ENCODE results near the gene LYRM4. TPM values are rescaled to one million over a fixed set of nuclear protein-coding genes. Genes with fewer than 3 reads are reported as not detected.

The LYRM4 gene
- total RNA-seq, 3 donors from 2014 or later, result 49.2 to 50.6 (median 50.0) TPM

GRCh38 chr6:5199702-5200101 is 61.0 kb downstream of the LYRM4 start:
- ATAC-seq, result peak; percentile 29 to 39
- Mint-ChIP-seq H3K4me1 (ENCODE audit: low read depth) (peaks cover 3% of the 10 kb centered on the region), H3K36me3 (ENCODE audit: insufficient read depth) (peaks cover 14% of the 10 kb centered on the region), H3K9me3 (no peaks in the 10 kb centered on the region), H3K27me3 (ENCODE audit: low read depth) (no peaks in the 10 kb centered on the region), H3K4me3 (no peak overlapping the region)
- DNase-seq, result no peak

GRCh38 chr6:5199283-5199682 is 61.5 kb downstream of the LYRM4 start:
- ATAC-seq, result peak; percentile 82 to 90

GRCh38 chr6:5197084-5197483 is 63.7 kb downstream of the LYRM4 start:
- H3K4me3 Mint-ChIP-seq, result no peak overlapping the region
- ATAC-seq, result no peak
- no peaks in the 10 kb centered on the region for H3K27me3 Mint-ChIP-seq (ENCODE audit: low read depth)
- no peaks in the 10 kb centered on the region for H3K9me3 Mint-ChIP-seq
- H3K4me1 Mint-ChIP-seq (ENCODE audit: low read depth), result peaks cover 3% of the 10 kb centered on the region
- no peak for DNase-seq
- peaks cover 14% of the 10 kb centered on the region for H3K36me3 Mint-ChIP-seq (ENCODE audit: insufficient read depth)

More at GRCh38 chr6:5199283-5199682, 61.5 kb downstream of the LYRM4 start:
- Mint-ChIP-seq H3K4me1 (ENCODE audit: low read depth) (peaks cover 3% of the 10 kb centered on the region), H3K4me3 (no peak overlapping the region), H3K36me3 (ENCODE audit: insufficient read depth) (peaks cover 14% of the 10 kb centered on the region), H3K9me3 (no peaks in the 10 kb centered on the region), H3K27me3 (ENCODE audit: low read depth) (no peaks in the 10 kb centered on the region)
- no peak for DNase-seq

- no peak for DNase-seq
- no peaks in the 10 kb centered on the region for H3K4me1 Mint-ChIP-seq (ENCODE audit: low read depth)
- no peaks in the 10 kb centered on the region for H3K27me3 Mint-ChIP-seq (ENCODE audit: low read depth)
- ATAC-seq, result no peak
- no peaks in the 10 kb centered on the region for H3K9me3 Mint-ChIP-seq
- H3K4me3 Mint-ChIP-seq, result no peak overlapping the region
- H3K36me3 Mint-ChIP-seq (ENCODE audit: insufficient read depth), result peaks cover 9% of the 10 kb centered on the region
Measured at GRCh38 chr6:5192135-5192794, 68.5 kb downstream of the LYRM4 start.

GRCh38 chr6:5191722-5192121 is 69.0 kb downstream of the LYRM4 start:
- Mint-ChIP-seq H3K4me3 (no peak overlapping the region), H3K9me3 (no peaks in the 10 kb centered on the region), H3K4me1 (ENCODE audit: low read depth) (no peaks in the 10 kb centered on the region), H3K36me3 (ENCODE audit: insufficient read depth) (peaks cover 8% of the 10 kb centered on the region), H3K27me3 (ENCODE audit: low read depth) (no peaks in the 10 kb centered on the region)
- DNase-seq, result no peak
- ATAC-seq, result no peak

GRCh38 chr6:5191222-5191621 is 69.5 kb downstream of the LYRM4 start:
- H3K36me3 Mint-ChIP-seq (ENCODE audit: insufficient read depth), result peaks cover 4% of the 10 kb centered on the region

GRCh38 chr6:5190507-5190906 is 70.2 kb downstream of the LYRM4 start:
- no peak for ATAC-seq
- H3K4me3 Mint-ChIP-seq, result no peak overlapping the region
- no peaks in the 10 kb centered on the region for H3K27me3 Mint-ChIP-seq (ENCODE audit: low read depth)
- H3K36me3 Mint-ChIP-seq (ENCODE audit: insufficient read depth), result peaks cover 4% of the 10 kb centered on the region
- H3K4me1 Mint-ChIP-seq (ENCODE audit: low read depth), result no peaks in the 10 kb centered on the region
- no peak for DNase-seq
- H3K9me3 Mint-ChIP-seq, result no peaks in the 10 kb centered on the region

More at GRCh38 chr6:5191222-5191621, 69.5 kb downstream of the LYRM4 start:
- no peak for DNase-seq
- Mint-ChIP-seq H3K4me3 (no peak overlapping the region), H3K9me3 (no peaks in the 10 kb centered on the region), H3K4me1 (ENCODE audit: low read depth) (no peaks in the 10 kb centered on the region), H3K27me3 (ENCODE audit: low read depth) (no peaks in the 10 kb centered on the region)
- ATAC-seq, result no peak

- no peaks in the 10 kb centered on the region for H3K4me1 Mint-ChIP-seq (ENCODE audit: low read depth)
- no peak for ATAC-seq
- H3K4me3 Mint-ChIP-seq, result no peak overlapping the region
- DNase-seq, result no peak
- peaks cover 6% of the 10 kb centered on the region for H3K36me3 Mint-ChIP-seq (ENCODE audit: insufficient read depth)
- H3K9me3 Mint-ChIP-seq, result no peaks in the 10 kb centered on the region
- H3K27me3 Mint-ChIP-seq (ENCODE audit: low read depth), result no peaks in the 10 kb centered on the region
Measured at GRCh38 chr6:5188646-5189045, 72.1 kb downstream of the LYRM4 start.

- Mint-ChIP-seq H3K4me3 (no peak overlapping the region), H3K27me3 (ENCODE audit: low read depth) (no peaks in the 10 kb centered on the region)
Measured at GRCh38 chr6:5184878-5185277, 75.9 kb downstream of the LYRM4 start.

GRCh38 chr6:5184218-5184617 is 76.5 kb downstream of the LYRM4 start:
- H3K4me1 Mint-ChIP-seq (ENCODE audit: low read depth), result peaks cover 7% of the 10 kb centered on the region
- no peak for DNase-seq
- no peak for ATAC-seq
- H3K4me3 Mint-ChIP-seq, result no peak overlapping the region
- no peaks in the 10 kb centered on the region for H3K9me3 Mint-ChIP-seq
- no peaks in the 10 kb centered on the region for H3K27me3 Mint-ChIP-seq (ENCODE audit: low read depth)
- H3K36me3 Mint-ChIP-seq (ENCODE audit: insufficient read depth), result peaks cover 6% of the 10 kb centered on the region

More at GRCh38 chr6:5184878-5185277, 75.9 kb downstream of the LYRM4 start:
- H3K4me1 Mint-ChIP-seq (ENCODE audit: low read depth), result peaks cover 4% of the 10 kb centered on the region
- no peak for DNase-seq
- peaks cover 6% of the 10 kb centered on the region for H3K36me3 Mint-ChIP-seq (ENCODE audit: insufficient read depth)
- no peak for ATAC-seq
- H3K9me3 Mint-ChIP-seq, result no peaks in the 10 kb centered on the region

GRCh38 chr6:5181510-5182317 is 79.0 kb downstream of the LYRM4 start:
- H3K27me3 Mint-ChIP-seq (ENCODE audit: low read depth), result no peaks in the 10 kb centered on the region
- H3K4me1 Mint-ChIP-seq (ENCODE audit: low read depth), result peaks cover 13% of the 10 kb centered on the region

GRCh38 chr6:5180636-5181035 is 80.1 kb downstream of the LYRM4 start:
- no peaks in the 10 kb centered on the region for H3K9me3 Mint-ChIP-seq
- no peak for ATAC-seq
- H3K27me3 Mint-ChIP-seq (ENCODE audit: low read depth), result no peaks in the 10 kb centered on the region

More at GRCh38 chr6:5181510-5182317, 79.0 kb downstream of the LYRM4 start:
- no peaks in the 10 kb centered on the region for H3K9me3 Mint-ChIP-seq
- DNase-seq (no peak), ATAC-seq (no peak)
- H3K36me3 Mint-ChIP-seq (ENCODE audit: insufficient read depth), result peaks cover 6% of the 10 kb centered on the region
- no peak overlapping the region for H3K4me3 Mint-ChIP-seq

GRCh38 chr6:5179917-5180316 is 80.8 kb downstream of the LYRM4 start:
- Mint-ChIP-seq H3K4me3 (no peak overlapping the region), H3K36me3 (ENCODE audit: insufficient read depth) (no peaks in the 10 kb centered on the region), H3K9me3 (no peaks in the 10 kb centered on the region), H3K4me1 (ENCODE audit: low read depth) (peaks cover 31% of the 10 kb centered on the region), H3K27me3 (ENCODE audit: low read depth) (no peaks in the 10 kb centered on the region)
- ATAC-seq (no peak), DNase-seq (no peak)

More at GRCh38 chr6:5180636-5181035, 80.1 kb downstream of the LYRM4 start:
- Mint-ChIP-seq H3K36me3 (ENCODE audit: insufficient read depth) (peaks cover 3% of the 10 kb centered on the region), H3K4me1 (ENCODE audit: low read depth) (peaks cover 23% of the 10 kb centered on the region), H3K4me3 (no peak overlapping the region)
- DNase-seq, result no peak

GRCh38 chr6:5178806-5179205 is 81.9 kb downstream of the LYRM4 start:
- H3K4me1 Mint-ChIP-seq (ENCODE audit: low read depth), result peaks cover 42% of the 10 kb centered on the region
- H3K9me3 Mint-ChIP-seq, result no peaks in the 10 kb centered on the region
- H3K36me3 Mint-ChIP-seq (ENCODE audit: insufficient read depth), result no peaks in the 10 kb centered on the region
- ATAC-seq (no peak), DNase-seq (no peak)
- H3K27me3 Mint-ChIP-seq (ENCODE audit: low read depth), result no peaks in the 10 kb centered on the region
- H3K4me3 Mint-ChIP-seq, result no peak overlapping the region

GRCh38 chr6:5175635-5176034 is 85.1 kb downstream of the LYRM4 start:
- Mint-ChIP-seq H3K4me1 (ENCODE audit: low read depth) (peaks cover 47% of the 10 kb centered on the region), H3K4me3 (no peak overlapping the region), H3K9me3 (no peaks in the 10 kb centered on the region), H3K36me3 (ENCODE audit: insufficient read depth) (no peaks in the 10 kb centered on the region), H3K27me3 (ENCODE audit: low read depth) (no peaks in the 10 kb centered on the region)
- DNase-seq (no peak), ATAC-seq (no peak)
